Adipose tissue (tissue), 3 donors: ENCODE measurements around the gene JMJD1C. TPM values are rescaled to one million over a fixed set of nuclear protein-coding genes. Genes with fewer than 3 reads are reported as not detected.

Source experiments
- H3K27ac ChIP-seq: one replicate; pipeline ENCODE4 v1.5.1; 2013; ENCODE audit warnings: low read depth, low read length
- WGBS, 3 donors: extraction: QIAGEN DNeasy Blood & Tissue Kit; methylation state at CpG; one replicate each; pipeline ENCODE4 v1.1.7; 2013; 5-methylcytosine and 5-hydroxymethylcytosine counted together
- polyA plus RNA-seq, 3 donors: library from polyadenylated mRNA; stranded (reverse); fragments of 200-250 nt; gene quantifications; one replicate each; pipeline ENCODE4 v1.2.3, GENCODE V29; 2013
- donor health status: healthy with polysubstance abuse.
- donor health status: Bipolar disorder and iron deficiency.
- donor health status: healthy.

Gene JMJD1C
- polyA plus RNA-seq, 3 donors: 14.7 to 39.5 (median 31.1) TPM

GRCh38 chr10:63145782-63146181 is 320.0 kb downstream of the JMJD1C start:
- no peak overlapping the region for H3K27ac ChIP-seq

GRCh38 chr10:63143987-63144386 is 321.8 kb downstream of the JMJD1C start:
- WGBS, 3 donors: 54 to 77% (median 56%) methylated on average over 5 of the region's 5 CpGs
- no peak overlapping the region for H3K27ac ChIP-seq

GRCh38 chr10:63142136-63142535 is 323.6 kb downstream of the JMJD1C start:
- 92 to 96% (median 94%) methylated on average over 6 of the region's 6 CpGs for WGBS, 3 donors
- H3K27ac ChIP-seq: no peak overlapping the region

- no peak overlapping the region for H3K27ac ChIP-seq
- WGBS, 3 donors: 82 to 88% (median 82%) methylated on average over 3 of the region's 3 CpGs
These were observed 325.7 kb downstream of the JMJD1C start for GRCh38 chr10:63140077-63140476.

GRCh38 chr10:63137306-63137705 is 328.5 kb downstream of the JMJD1C start:
- WGBS, 3 donors: 46 to 57% (median 56%) methylated on average over 2 of the region's 2 CpGs
- no peak overlapping the region for H3K27ac ChIP-seq

GRCh38 chr10:63133821-63134557 is 331.8 kb downstream of the JMJD1C start:
- 4 to 15% (median 13%) methylated on average over 9 of the region's 9 CpGs for WGBS, 3 donors
- peak overlapping the region; percentile 89 for H3K27ac ChIP-seq

GRCh38 chr10:63133056-63133820 is 332.5 kb downstream of the JMJD1C start, which contains the start of gene NRBF2:
TSS of gene NRBF2 (plus strand) at chr10:63133328. CDS start at chr10:63133471, 143 bp downstream.
- WGBS, 3 donors: 0 to 1% (median 1%) methylated on average over 51 to 55 of the region's 55 CpGs
- peak within 1 kb of the TSS; percentile 89 for H3K27ac ChIP-seq

- 58 to 68% (median 66%) methylated on average over 6 of the region's 6 CpGs for WGBS, 3 donors
- H3K27ac ChIP-seq: no peak overlapping the region
These were observed 333.1 kb downstream of the JMJD1C start for GRCh38 chr10:63132651-63133055.

GRCh38 chr10:63129888-63130287 is 335.9 kb downstream of the JMJD1C start:
- H3K27ac ChIP-seq: no peak overlapping the region
- 85 to 92% (median 91%) methylated on average over 4 to 6 of the region's 6 CpGs for WGBS, 3 donors

- WGBS, 3 donors: 55 to 77% (median 64%) methylated on average over 4 of the region's 4 CpGs
- no peak overlapping the region for H3K27ac ChIP-seq
These were observed 337.3 kb downstream of the JMJD1C start for GRCh38 chr10:63128443-63128842.

GRCh38 chr10:63125459-63125858 is 340.3 kb downstream of the JMJD1C start:
- 69 to 85% (median 84%) methylated on average over 2 of the region's 2 CpGs for WGBS, 3 donors
- no peak overlapping the region for H3K27ac ChIP-seq

- WGBS, 3 donors: 74 to 84% (median 82%) methylated on average over 2 of the region's 2 CpGs
- no peak overlapping the region for H3K27ac ChIP-seq
These were observed 341.9 kb downstream of the JMJD1C start for GRCh38 chr10:63123727-63124362.

- no peak overlapping the region for H3K27ac ChIP-seq
These were observed 345.2 kb downstream of the JMJD1C start for GRCh38 chr10:63120554-63120953.

GRCh38 chr10:63119041-63119440 is 346.7 kb downstream of the JMJD1C start:
- H3K27ac ChIP-seq: no peak overlapping the region

Other genes with a start within 250 kb of the JMJD1C start
- 10 to 100 TPM in 2 of 3 donors, 1 to 10 TPM in 1; 5.2 to 15.0 (median 13.9) TPM for gene REEP3, start 55.4 kb upstream of the JMJD1C start, polyA plus RNA-seq